Stimulated activated CD4-positive, alpha-beta T cell treated with anti-CD3 and anti-CD28 coated beads, Interleukin-1b, Interleukin-23, amount 100 ng/mL, for 1 hour (primary cell): Measurements from ENCODE around the gene GJA5.

Experiments used
- DNase-seq, 2 donors: peaks; one replicate each; pipeline ENCODE4 v3.0.0-alpha.2; 2020; ENCODE audit warnings: low read depth in 2 of 2

GJA5 gene

GRCh38 chr1:147729315-147729714, 31.1 kb downstream of the GJA5 start:
- DNase-seq, result no peak

- DNase-seq, result no peak
These were observed 34.2 kb downstream of the GJA5 start for GRCh38 chr1:147726168-147726567.

- no peak for DNase-seq
These were observed 34.7 kb downstream of the GJA5 start for GRCh38 chr1:147725685-147726084.

- no peak for DNase-seq
These were observed 36.6 kb downstream of the GJA5 start for GRCh38 chr1:147723691-147724323.

GRCh38 chr1:147722124-147722523, 38.3 kb downstream of the GJA5 start:
- DNase-seq, result no peak

- DNase-seq, result no peak
These were observed 38.7 kb downstream of the GJA5 start for GRCh38 chr1:147721716-147722115.

- DNase-seq, result no peak
These were observed 39.8 kb downstream of the GJA5 start for GRCh38 chr1:147720557-147720956.

- no peak for DNase-seq
These were observed 40.6 kb downstream of the GJA5 start for GRCh38 chr1:147719711-147720225.

- DNase-seq, result no peak
These were observed 41.2 kb downstream of the GJA5 start for GRCh38 chr1:147719029-147719698.

- DNase-seq, result no peak
These were observed 42.7 kb downstream of the GJA5 start for GRCh38 chr1:147717706-147718097.

- no peak for DNase-seq
These were observed 43.2 kb downstream of the GJA5 start for GRCh38 chr1:147717051-147717705.

GRCh38 chr1:147712605-147713004, 47.8 kb downstream of the GJA5 start:
- no peak for DNase-seq
